Fibroblast of lung (primary cell): ENCODE data around the gene RB1. TPM values are rescaled to one million over a fixed set of nuclear protein-coding genes. Genes with fewer than 3 reads are reported as not detected.
A peak's percentile ranks its signal among the peaks of the same experiment; 100 is the strongest.

ENCODE experiments used
- DNase-seq, 2 donors: peaks; one replicate each; pipeline versions ENCODE4 v3.0.0 to v3.0.0-alpha.2; 2010; ENCODE audit warnings: low read depth in 2 of 2
- H2AFZ ChIP-seq: 2 replicates; pipeline ENCODE4 v1.5.1; 2012; ENCODE audit warnings: low read length, control low read depth, inconsistent platforms
- H3K27ac ChIP-seq: 2 replicates; pipeline ENCODE4 v1.5.1; 2011; ENCODE audit warnings: low read length, control low read depth; ENCODE audit not compliant: insufficient read depth
- H3K27me3 ChIP-seq: 2 replicates; pipeline ENCODE4 v1.5.1; 2011; ENCODE audit warnings: mild to moderate bottlenecking, low read length; ENCODE audit not compliant: control insufficient read depth, insufficient read depth
- H3K36me3 ChIP-seq: 2 replicates; pipeline ENCODE4 v1.5.1; 2011; ENCODE audit warnings: low read length; ENCODE audit not compliant: control insufficient read depth, insufficient read depth
- H3K4me1 ChIP-seq: 2 replicates; pipeline ENCODE4 v1.5.1; 2011; ENCODE audit warnings: low read length; ENCODE audit not compliant: control insufficient read depth, insufficient read depth; ENCODE audit errors: extremely low read depth
- H3K4me2 ChIP-seq: 2 replicates; pipeline ENCODE4 v1.5.1; 2011; ENCODE audit warnings: low read length, control low read depth; ENCODE audit not compliant: insufficient read depth; ENCODE audit errors: extremely low read depth
- H3K4me3 ChIP-seq, 4 experiments: fragments of 200-600 bp in 1 of 4; sonication (generic) in 1 of 4; replicated peaks in 1 of 4; 2 replicates each; pipeline ENCODE4 v1.5.1; 2011 to 2016; ENCODE audit warnings: low read length in 4 of 4, low read depth in 3 of 4, mild to moderate bottlenecking in 3 of 4, control low read depth in 2 of 4, inconsistent platforms in 1 of 4, mixed read lengths in 1 of 4; ENCODE audit not compliant: insufficient read depth in 1 of 4; ENCODE audit errors: control extremely low read depth in 1 of 4
- H3K79me2 ChIP-seq: 2 replicates; pipeline ENCODE4 v1.5.1; 2012; ENCODE audit warnings: mild to moderate bottlenecking, low read length, inconsistent platforms; ENCODE audit not compliant: control insufficient read depth, insufficient read depth
- H3K9ac ChIP-seq: 2 replicates; pipeline ENCODE4 v1.5.1; 2011; ENCODE audit warnings: mild to moderate bottlenecking, low read length, control low read depth; ENCODE audit not compliant: insufficient read depth
- H3K9me3 ChIP-seq: 2 replicates; pipeline ENCODE4 v1.5.1; 2012; ENCODE audit warnings: low read depth, low read length; ENCODE audit not compliant: control insufficient read depth, insufficient read depth
- H4K20me1 ChIP-seq: 2 replicates; pipeline ENCODE4 v1.5.1; 2011; ENCODE audit warnings: low read length; ENCODE audit not compliant: control insufficient read depth, insufficient read depth; ENCODE audit errors: extremely low read depth
- CTCF ChIP-seq, 2 donors: IDR thresholded peaks in 1 of 2; conservative IDR thresholded peaks in 1 of 2; 1 replicate in 1 of 2; 2 replicates in 1 of 2; pipeline ENCODE4 v1.5.1; 2011 to 2012; ENCODE audit warnings: low read length in 2 of 2, control low read depth in 1 of 2, inconsistent platforms in 1 of 2, low read depth in 1 of 2, mild to moderate bottlenecking in 1 of 2
- EZH2 ChIP-seq: IDR thresholded peaks from 2 replicates; pipeline ENCODE4 v1.5.1; 2012; ENCODE audit warnings: low read length, control low read depth, mild to moderate bottlenecking; ENCODE audit errors: missing control alignments
- polyA plus RNA-seq, 2 donors: library from polyadenylated mRNA; depleted of rRNA in 1 of 2; stranded (reverse) in 1 of 2; unstranded in 1 of 2; fragments of >200 nt; gene quantifications; 2 replicates each; pipeline ENCODE4 v1.2.1, GENCODE V29; 2011 to 2012; ENCODE audit warnings: missing spikeins in 1 of 2
- total RNA-seq: library from RNA; depleted of rRNA; stranded (reverse); fragments of >200 nt; gene quantifications from 2 replicates; pipeline ENCODE4 v1.2.1, GENCODE V29; 2014

Gene RB1
- total and polyA plus RNA-seq, 2 donors (not counting 1 experiment from before 2014, with no cell fraction given) = 31.9 to 39.7 TPM

- Histone ChIP-seq H3K36me3 (peaks cover 1% of the 10 kb centered on the region), H3K4me2 (no peak overlapping the region), H3K4me1 (no peaks in the 10 kb centered on the region), H3K27ac (no peak overlapping the region), H3K9ac (no peak overlapping the region), H2AFZ (no peak overlapping the region), H3K79me2 (no peaks in the 10 kb centered on the region), H3K27me3 (no peaks in the 10 kb centered on the region), H3K4me3 (no peak overlapping the region), H3K9me3 (no peaks in the 10 kb centered on the region), H4K20me1 (no peaks in the 10 kb centered on the region)
- TF ChIP-seq CTCF (conservative IDR thresholded peaks at IDR 0.05 in 1 of 2, IDR thresholded peaks at IDR 0.05 in 1 of 2; ENCODE audit: low read depth in 1 of 2, low read length in 2 of 2) = no peak
- no peak for DNase-seq
Observed at GRCh38 chr13:48260970-48261369, 42.6 kb upstream of the RB1 start.

- peak in 1 of 2 donors; percentile 6 for DNase-seq
- Histone ChIP-seq H3K4me3 (no peak overlapping the region), H3K4me2 (no peak overlapping the region), H3K4me1 (no peaks in the 10 kb centered on the region), H3K27ac (no peak overlapping the region), H3K79me2 (no peaks in the 10 kb centered on the region), H3K9me3 (no peaks in the 10 kb centered on the region), H4K20me1 (no peaks in the 10 kb centered on the region), H3K36me3 (peaks cover 1% of the 10 kb centered on the region), H3K27me3 (no peaks in the 10 kb centered on the region), H2AFZ (no peak overlapping the region), H3K9ac (no peak overlapping the region)
- TF ChIP-seq EZH2 = no peak
- no peak for TF ChIP-seq CTCF (conservative IDR thresholded peaks at IDR 0.05 in 1 of 2, IDR thresholded peaks at IDR 0.05 in 1 of 2; ENCODE audit: low read depth in 1 of 2, low read length in 2 of 2)
Observed at GRCh38 chr13:48263196-48263595, 40.4 kb upstream of the RB1 start.

GRCh38 chr13:48264058-48264457 is 39.5 kb upstream of the RB1 start:
- DNase-seq = no peak
- no peak overlapping the region for H3K9ac ChIP-seq
- no peak overlapping the region for H3K27ac ChIP-seq
- H3K36me3 ChIP-seq = peaks cover 1% of the 10 kb centered on the region
- H3K4me1 ChIP-seq = no peaks in the 10 kb centered on the region
- no peak for TF ChIP-seq EZH2
- TF ChIP-seq CTCF (conservative IDR thresholded peaks at IDR 0.05 in 1 of 2, IDR thresholded peaks at IDR 0.05 in 1 of 2; ENCODE audit: low read depth in 1 of 2, low read length in 2 of 2) = no peak
- H3K4me2 ChIP-seq = no peak overlapping the region
- H4K20me1 ChIP-seq = no peaks in the 10 kb centered on the region
- no peak overlapping the region for H3K4me3 ChIP-seq
- H3K9me3 ChIP-seq = no peaks in the 10 kb centered on the region
- H3K79me2 ChIP-seq = no peaks in the 10 kb centered on the region
- no peak overlapping the region for H2AFZ ChIP-seq
- no peaks in the 10 kb centered on the region for H3K27me3 ChIP-seq
